Stimulated activated CD8-positive, alpha-beta memory T cell treated with anti-CD3 and anti-CD28 coated beads, Interleukin-15, amount 100 ng/mL, for 48 hours (primary cell): ENCODE data around the gene NFASC.
A peak's percentile ranks its signal among the peaks of the same experiment; 100 is the strongest.

Source experiments
- DNase-seq, 2 donors: peaks; one replicate each; pipeline ENCODE4 v3.0.0-alpha.2; 2020; ENCODE audit warnings: low read depth in 2 of 2

NFASC gene

GRCh38 chr1:204983136-204983535 lies 112.5 kb downstream of the NFASC start:
- no peak for DNase-seq

- DNase-seq = no peak
Measured at GRCh38 chr1:204983881-204984280, 113.2 kb downstream of the NFASC start.

GRCh38 chr1:204984499-204984898 lies 113.8 kb downstream of the NFASC start:
- DNase-seq = no peak

- no peak for DNase-seq
Measured at GRCh38 chr1:204986181-204986580, 115.5 kb downstream of the NFASC start.

GRCh38 chr1:204987689-204988088 lies 117.0 kb downstream of the NFASC start:
- no peak for DNase-seq

- DNase-seq = no peak
Measured at GRCh38 chr1:204988196-204988595, 117.5 kb downstream of the NFASC start.

GRCh38 chr1:204989266-204990058 lies 118.8 kb downstream of the NFASC start:
- DNase-seq = peak; percentile 14 to 32

GRCh38 chr1:204990059-204990664 lies 119.5 kb downstream of the NFASC start:
- DNase-seq = no peak

GRCh38 chr1:204990721-204991341 lies 120.2 kb downstream of the NFASC start:
- no peak for DNase-seq

GRCh38 chr1:204991342-204991844 lies 120.7 kb downstream of the NFASC start:
- DNase-seq = no peak

GRCh38 chr1:204992201-204992997 lies 121.7 kb downstream of the NFASC start:
- DNase-seq = no peak

GRCh38 chr1:204992998-204993314 lies 122.3 kb downstream of the NFASC start:
- DNase-seq = no peak

GRCh38 chr1:204994086-204994862 lies 123.6 kb downstream of the NFASC start:
- DNase-seq = no peak

- no peak for DNase-seq
Measured at GRCh38 chr1:204996981-204997380, 126.3 kb downstream of the NFASC start.

GRCh38 chr1:204997591-204998355 lies 127.1 kb downstream of the NFASC start:
- DNase-seq = no peak

GRCh38 chr1:205001162-205001561 lies 130.5 kb downstream of the NFASC start:
- no peak for DNase-seq

GRCh38 chr1:205002705-205003104 lies 132.0 kb downstream of the NFASC start:
- no peak for DNase-seq

- no peak for DNase-seq
Measured at GRCh38 chr1:205003358-205004131, 132.9 kb downstream of the NFASC start.

- DNase-seq = no peak
Measured at GRCh38 chr1:205004351-205004750, 133.7 kb downstream of the NFASC start.

- no peak for DNase-seq
Measured at GRCh38 chr1:205008896-205009295, 138.2 kb downstream of the NFASC start.
